Measurements from ENCODE around the gene BSPRY.
"Not testable (repeated sequence)": the region's sequence is repeated elsewhere in the genome, so short reads cannot be mapped to it uniquely, and the experiment has no call there.

The BSPRY gene

DNA sequence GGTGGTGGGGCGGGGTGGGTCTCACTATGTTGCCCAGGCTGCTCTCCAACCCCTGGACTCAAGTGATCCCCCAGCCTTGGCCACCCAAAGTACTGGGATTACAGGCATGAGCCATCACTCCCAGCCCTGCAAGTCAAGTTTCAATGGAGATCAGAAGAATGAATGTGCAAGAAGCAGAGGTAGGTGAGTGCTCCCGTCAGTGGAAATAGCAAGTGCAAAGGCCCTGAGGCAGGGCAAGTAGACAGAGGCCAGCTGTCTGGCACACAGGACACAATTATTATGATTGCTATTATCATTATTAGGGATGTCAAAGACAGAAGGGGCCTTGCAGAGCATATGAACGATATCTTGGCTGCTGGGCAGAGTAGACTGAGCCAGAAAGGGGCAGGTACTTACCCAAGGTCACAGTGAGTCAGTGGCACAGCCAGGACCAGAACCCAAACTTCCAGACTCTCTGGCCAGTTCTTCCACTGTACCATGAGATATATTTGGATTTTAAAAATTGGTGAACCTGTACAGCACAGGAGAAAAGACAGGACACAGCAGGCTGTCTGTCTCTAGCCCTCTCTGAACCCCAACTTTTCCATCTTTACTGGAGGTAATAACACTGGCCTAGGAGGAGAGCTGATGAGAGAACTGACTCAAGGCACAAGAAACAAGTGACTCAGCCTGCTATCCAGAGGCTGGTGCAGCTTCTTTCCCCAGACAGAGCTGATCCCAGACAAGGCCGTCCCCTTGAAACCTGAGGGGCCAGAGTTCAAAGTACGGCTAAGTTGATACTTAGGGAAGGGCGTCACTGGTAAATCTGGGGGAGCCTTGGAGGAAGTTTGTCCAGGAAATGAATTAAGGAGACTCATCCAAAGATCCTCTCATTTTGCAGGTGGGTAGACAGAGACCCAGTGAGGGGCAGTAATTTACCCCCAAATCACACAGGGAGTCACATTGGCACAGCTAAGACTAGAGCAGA lies 26.0 kb downstream of the BSPRY start:
- TF ChIP-seq, protein P1, sequence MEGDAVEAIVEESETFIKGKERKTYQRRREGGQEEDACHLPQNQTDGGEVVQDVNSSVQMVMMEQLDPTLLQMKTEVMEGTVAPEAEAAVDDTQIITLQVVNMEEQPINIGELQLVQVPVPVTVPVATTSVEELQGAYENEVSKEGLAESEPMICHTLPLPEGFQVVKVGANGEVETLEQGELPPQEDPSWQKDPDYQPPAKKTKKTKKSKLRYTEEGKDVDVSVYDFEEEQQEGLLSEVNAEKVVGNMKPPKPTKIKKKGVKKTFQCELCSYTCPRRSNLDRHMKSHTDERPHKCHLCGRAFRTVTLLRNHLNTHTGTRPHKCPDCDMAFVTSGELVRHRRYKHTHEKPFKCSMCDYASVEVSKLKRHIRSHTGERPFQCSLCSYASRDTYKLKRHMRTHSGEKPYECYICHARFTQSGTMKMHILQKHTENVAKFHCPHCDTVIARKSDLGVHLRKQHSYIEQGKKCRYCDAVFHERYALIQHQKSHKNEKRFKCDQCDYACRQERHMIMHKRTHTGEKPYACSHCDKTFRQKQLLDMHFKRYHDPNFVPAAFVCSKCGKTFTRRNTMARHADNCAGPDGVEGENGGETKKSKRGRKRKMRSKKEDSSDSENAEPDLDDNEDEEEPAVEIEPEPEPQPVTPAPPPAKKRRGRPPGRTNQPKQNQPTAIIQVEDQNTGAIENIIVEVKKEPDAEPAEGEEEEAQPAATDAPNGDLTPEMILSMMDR (IDR thresholded peaks at IDR 0.05; ENCODE audit: insufficient read depth, low read depth, low read length, missing control alignments), result no peak
- no peak for DNase-seq (ENCODE audit: low read depth)
- peak overlapping the region; percentile 84 for H3K4me3 ChIP-seq (ENCODE audit: low read depth, low read length)

DNA sequence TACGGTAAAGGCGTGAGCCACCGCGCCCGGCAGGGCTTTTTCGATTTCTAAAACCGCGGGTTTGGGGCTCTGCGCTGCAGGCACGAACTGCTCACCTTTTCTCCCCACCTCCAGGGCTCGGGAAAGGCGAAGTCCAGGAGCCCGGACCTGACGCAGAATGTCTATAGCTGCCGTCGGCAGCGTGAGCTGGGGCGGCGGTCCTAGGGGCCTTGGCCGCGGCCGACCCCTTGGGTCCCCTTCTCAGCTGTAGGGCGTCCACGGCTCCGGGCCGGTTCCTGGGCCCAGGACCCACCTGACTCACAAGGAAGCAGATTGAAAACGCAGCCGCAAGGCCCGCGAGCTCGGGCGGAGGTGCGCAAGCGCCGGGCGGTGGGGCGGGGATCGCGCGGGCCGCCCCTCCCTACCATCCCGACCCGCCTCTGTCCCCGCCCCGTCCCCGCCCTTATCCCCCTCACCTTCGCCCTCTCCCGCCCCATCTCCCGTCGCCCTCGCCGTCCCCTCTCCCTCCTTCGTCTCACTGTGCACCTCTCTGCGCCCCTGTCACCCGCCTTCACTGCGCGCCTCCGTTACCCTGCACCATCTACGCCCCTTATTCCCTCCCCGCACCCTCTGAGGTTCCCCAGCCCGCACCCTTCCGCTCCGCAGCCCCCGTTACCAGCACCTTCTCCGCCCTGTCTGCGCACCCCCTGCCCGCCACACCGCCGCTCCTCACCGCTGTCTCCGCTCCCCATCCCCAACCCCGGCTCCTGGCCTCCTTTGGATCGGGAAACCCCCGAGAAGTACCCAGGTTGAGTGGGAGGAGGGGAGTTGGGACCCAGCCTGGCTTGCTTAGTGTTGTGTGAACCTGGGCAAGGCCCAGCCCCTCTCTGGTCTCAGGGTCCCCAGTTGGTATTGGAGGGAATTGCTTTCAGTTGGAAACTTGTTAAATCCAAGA lies 27.6 kb downstream of the BSPRY start, which contains the start of gene HDHD3:
HDHD3 (minus strand) TSS at position 353 of the 934 bp plus-strand sequence. CDS start 2,632 bp downstream, outside the sequence.
- DNase-seq (ENCODE audit: low read depth), result peak; percentile 91
- TF ChIP-seq, protein P1 (IDR thresholded peaks at IDR 0.05; ENCODE audit: insufficient read depth, low read depth, low read length, missing control alignments), result no peak
- peak within 1 kb of the TSS; percentile 84 for H3K4me3 ChIP-seq (ENCODE audit: low read depth, low read length)

DNA sequence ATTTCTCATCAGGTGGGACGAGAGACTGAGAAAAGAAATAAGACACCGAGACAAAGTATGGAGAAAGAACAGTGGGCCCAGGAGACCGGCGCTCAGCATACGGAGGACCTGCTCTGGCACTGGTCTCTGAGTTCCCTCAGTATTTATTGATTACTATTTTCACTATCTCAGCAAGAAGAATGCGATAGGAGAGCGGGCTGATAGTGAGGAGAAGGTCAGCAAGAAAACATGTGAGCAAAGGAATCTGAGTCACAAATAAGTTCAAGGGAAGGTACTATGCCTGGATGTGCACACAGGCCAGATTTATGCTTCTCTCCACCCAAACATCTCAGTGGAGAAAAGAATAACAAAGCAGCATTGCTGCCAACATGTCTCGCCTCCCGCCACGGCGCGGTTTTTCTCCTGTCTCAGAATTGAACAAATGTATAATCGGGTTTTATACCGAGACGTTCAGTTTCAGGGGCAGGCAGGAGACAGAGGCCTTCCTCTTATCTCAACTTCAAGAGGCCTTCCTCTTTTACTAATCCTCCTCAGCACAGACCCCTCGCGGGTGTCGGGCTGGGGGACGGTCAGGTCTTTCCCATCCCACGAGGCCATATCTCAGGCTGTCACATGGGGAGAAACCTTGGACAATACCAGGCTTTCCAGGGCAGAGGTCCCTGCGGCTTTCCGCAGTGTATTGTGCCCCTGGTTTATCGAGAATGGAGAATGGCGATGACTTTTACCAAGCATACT lies 29.9 kb downstream of the BSPRY start:
- not testable (repeated sequence) for DNase-seq (ENCODE audit: low read depth); H3K4me3 ChIP-seq (ENCODE audit: low read depth, low read length)

DNA sequence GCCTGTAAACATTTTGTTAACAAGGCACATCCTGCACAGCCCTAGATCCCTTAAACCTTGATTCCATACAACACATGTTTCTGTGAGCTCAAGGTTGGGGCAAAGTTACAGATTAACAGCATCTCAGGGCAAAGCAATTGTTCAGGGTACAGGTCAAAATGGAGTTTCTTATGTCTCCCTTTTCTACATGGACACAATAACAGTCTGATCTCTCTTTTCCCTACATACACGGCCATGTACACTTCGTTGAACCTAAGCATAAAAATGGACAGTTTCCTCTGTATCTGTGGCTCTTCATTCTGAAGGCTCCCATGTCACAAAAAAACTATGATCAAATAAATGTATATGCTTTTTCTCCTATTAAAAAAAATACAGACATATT lies 30.5 kb downstream of the BSPRY start:
- not testable (repeated sequence) for DNase-seq (ENCODE audit: low read depth); H3K4me3 ChIP-seq (ENCODE audit: low read depth, low read length)

DNA sequence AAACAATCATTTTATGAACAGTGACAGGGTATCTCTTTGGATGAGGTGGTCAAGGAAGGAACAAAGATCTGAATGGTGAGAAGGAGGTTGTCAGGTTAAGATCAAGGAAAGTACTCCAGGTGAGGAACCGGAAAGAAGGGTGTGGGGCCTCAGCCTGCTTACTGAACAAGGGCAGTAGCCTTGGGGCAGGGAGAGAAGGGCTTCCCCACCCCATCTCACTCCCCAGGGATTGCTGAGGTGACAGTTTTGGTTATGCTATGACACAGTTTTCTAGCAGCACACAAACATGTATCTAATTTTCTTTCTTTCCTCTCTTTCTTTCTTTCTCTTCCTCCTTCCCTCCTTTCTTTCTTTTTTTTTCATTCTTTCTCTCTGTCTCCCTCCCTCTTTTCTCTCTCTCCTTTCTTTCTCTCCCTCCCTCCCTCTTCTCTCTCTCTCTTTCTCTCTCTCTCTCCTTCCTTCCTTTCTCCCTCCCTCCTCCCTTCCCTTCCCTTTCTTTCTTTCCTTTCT lies 31.6 kb downstream of the BSPRY start:
- DNase-seq (ENCODE audit: low read depth), result peak; percentile 86
- no peak overlapping the region for H3K4me3 ChIP-seq (ENCODE audit: low read depth, low read length)
- TF ChIP-seq, protein P1 (IDR thresholded peaks at IDR 0.05; ENCODE audit: insufficient read depth, low read depth, low read length, missing control alignments), result no peak

DNA sequence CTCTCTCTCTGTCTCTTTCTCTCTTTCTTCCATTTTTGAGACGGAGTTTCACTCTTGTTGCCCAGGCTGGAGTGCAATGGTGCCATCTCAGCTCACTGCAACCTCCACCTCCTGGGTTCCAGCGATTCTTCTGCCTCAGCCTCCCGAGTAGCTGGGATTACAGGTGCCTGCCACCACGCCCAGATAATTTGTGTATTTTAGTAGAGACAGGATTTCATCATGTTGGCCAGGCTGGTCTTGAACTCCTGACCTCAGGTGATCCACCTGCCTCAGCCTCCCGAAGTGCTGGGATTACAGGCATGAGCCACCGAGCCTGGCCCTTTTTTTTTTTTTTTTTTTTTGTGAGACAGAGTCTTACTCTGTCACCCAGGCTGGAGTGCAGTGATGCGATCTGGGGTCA lies 32.1 kb downstream of the BSPRY start:
- not testable (repeated sequence) for H3K4me3 ChIP-seq (ENCODE audit: low read depth, low read length); DNase-seq (ENCODE audit: low read depth)

DNA sequence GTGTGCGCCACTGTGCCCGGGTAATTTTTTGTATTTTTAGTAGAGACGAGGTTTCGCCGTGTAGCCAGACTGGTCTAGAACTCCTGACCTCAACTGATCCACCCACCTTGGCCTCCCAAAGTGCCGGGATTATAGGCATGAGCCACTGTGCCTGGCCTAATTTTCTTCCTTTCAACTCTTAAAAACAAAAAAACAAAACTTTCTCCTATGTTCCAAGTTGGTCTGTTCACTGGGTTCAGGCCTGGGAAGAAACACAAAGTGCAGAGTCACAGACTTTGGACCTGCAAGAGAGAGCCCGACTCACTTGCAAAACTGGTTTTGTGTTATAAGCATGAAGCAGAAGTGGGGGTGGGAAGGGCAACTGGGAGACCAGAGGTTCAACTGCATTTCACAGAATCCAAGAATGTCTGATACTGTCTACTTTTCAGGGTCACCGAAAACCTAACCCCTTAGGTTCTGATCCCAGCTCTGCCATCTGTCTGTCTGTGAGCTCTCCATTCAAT lies 32.6 kb downstream of the BSPRY start:
- H3K4me3 ChIP-seq (ENCODE audit: low read depth, low read length), result no peak overlapping the region
- no peak for DNase-seq (ENCODE audit: low read depth)
- TF ChIP-seq, protein P1 (IDR thresholded peaks at IDR 0.05; ENCODE audit: insufficient read depth, low read depth, low read length, missing control alignments), result no peak
